RWPE1 (cell line): ENCODE data around the gene MRPL17.

Source experiments
- CTCF ChIA-PET: fragments of 350-600 bp; sonication (Branson Sonifier 250); formaldehyde crosslinking; extraction: SDS; loops from one replicate; lab custom pipeline; 2021; lab: Yijun Ruan, JAX
- POLR2A ChIA-PET: fragments of 400-600 bp; formaldehyde crosslinking; extraction: SDS; loops from one replicate; lab custom pipeline; 2020; ENCODE audit warnings: antibody characterized with exemption; ENCODE audit not compliant: low non-redundant PET; lab: Yijun Ruan, JAX
- DNase-seq: peaks from one replicate; pipeline ENCODE4 v3.0.0; 2012; ENCODE audit warnings: low spot score
- H3K27ac ChIP-seq: fragments of 450-650 bp; 2 replicates; pipeline ENCODE4 v1.5.1; 2017
- CTCF ChIP-seq: fragments of 450-650 bp; conservative IDR thresholded peaks from 2 replicates; pipeline ENCODE4 v1.5.1; 2017; ENCODE audit warnings: low read depth, mild to moderate bottlenecking

The MRPL17 gene

GRCh38 chr11:6631361-6631890 is 51.7 kb downstream of the MRPL17 start:
- H3K27ac ChIP-seq, result no peak overlapping the region
- CTCF ChIA-PET, result interaction anchor here (1.0 kb wide), 1 partner anchor 252 kb away, joined by 3 read pairs; no protein-coding TSS in a partner anchor
- TF ChIP-seq CTCF, result no peak
- no peak for DNase-seq
- POLR2A ChIA-PET, result no interaction called here

- ChIA-PET POLR2A (no interaction called here), CTCF (interaction anchor here (1.0 kb wide), 1 partner anchor 251 kb away, joined by 3 read pairs; no protein-coding TSS in a partner anchor)
- H3K27ac ChIP-seq, result no peak overlapping the region
- no peak for TF ChIP-seq CTCF
- no peak for DNase-seq
Observed at GRCh38 chr11:6630632-6631291, 52.4 kb downstream of the MRPL17 start.
